VCaP (cell line): Measurements from ENCODE around the gene SLC35E2B.
"Not testable (repeated sequence)": the region's sequence is repeated elsewhere in the genome, so short reads cannot be mapped to it uniquely, and the experiment has no call there.

Source experiments
- H3K27ac ChIP-seq: fragments of 450-650 bp; 2 replicates; pipeline ENCODE4 v1.5.1; 2017
- CTCF ChIP-seq: fragments of 450-650 bp; conservative IDR thresholded peaks from 2 replicates; pipeline ENCODE4 v1.5.1; 2017; ENCODE audit warnings: mild to moderate bottlenecking, moderate library complexity

Gene SLC35E2B

DNA sequence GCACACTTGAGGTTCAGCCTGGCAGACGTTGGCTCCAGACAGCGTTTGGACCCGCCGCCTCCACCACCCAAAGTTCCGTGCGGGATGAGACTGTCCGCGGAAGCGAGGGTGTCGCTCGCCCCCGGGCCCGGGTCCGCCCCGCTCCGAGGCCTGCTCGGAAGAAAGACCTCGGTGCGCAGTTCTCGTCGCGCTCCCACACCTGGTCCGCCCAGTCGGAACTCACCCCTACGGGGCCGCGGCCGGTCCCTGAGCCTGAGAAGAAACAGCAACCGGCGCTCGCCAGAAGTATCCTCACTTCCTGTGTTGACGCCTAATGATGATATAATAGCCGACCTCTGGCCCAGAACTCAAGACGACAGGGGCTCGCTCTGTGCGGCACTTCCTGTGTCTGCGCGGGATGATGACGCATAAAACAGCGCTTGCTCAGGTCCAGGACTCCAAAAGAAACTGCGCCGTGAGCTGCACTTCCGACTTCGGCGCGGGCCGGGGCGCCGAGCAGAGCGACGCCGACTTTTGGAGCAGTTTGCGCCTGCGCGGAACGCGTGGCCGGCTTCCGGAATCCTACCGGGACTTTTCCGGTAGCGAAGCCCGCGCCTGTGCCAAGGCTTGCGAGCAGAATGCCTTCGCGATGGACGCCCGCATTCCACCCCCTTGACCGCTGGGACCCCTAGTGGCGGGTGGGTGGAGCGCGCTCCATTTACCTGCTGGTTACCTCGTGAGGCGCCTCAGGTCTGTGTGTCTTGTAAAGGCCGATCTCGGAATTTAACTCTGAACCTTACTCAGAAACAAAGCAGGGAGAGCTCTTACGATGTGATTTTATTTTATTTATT is 31.7 kb upstream of the SLC35E2B start, which contains the start of gene CDK11A:
Gene CDK11A, minus strand, starts transcription at position 323 of the 830 bp plus-strand sequence. CDS start 1,539 bp downstream, outside the sequence.
- peak within 1 kb of the TSS; percentile 81 for H3K27ac ChIP-seq
- peak; percentile 72 for TF ChIP-seq CTCF

GRCh38 chr1:1721201-1721600 is 28.6 kb upstream of the SLC35E2B start:
- TF ChIP-seq CTCF, result no peak
- peak overlapping the region; percentile 56 for H3K27ac ChIP-seq

DNA sequence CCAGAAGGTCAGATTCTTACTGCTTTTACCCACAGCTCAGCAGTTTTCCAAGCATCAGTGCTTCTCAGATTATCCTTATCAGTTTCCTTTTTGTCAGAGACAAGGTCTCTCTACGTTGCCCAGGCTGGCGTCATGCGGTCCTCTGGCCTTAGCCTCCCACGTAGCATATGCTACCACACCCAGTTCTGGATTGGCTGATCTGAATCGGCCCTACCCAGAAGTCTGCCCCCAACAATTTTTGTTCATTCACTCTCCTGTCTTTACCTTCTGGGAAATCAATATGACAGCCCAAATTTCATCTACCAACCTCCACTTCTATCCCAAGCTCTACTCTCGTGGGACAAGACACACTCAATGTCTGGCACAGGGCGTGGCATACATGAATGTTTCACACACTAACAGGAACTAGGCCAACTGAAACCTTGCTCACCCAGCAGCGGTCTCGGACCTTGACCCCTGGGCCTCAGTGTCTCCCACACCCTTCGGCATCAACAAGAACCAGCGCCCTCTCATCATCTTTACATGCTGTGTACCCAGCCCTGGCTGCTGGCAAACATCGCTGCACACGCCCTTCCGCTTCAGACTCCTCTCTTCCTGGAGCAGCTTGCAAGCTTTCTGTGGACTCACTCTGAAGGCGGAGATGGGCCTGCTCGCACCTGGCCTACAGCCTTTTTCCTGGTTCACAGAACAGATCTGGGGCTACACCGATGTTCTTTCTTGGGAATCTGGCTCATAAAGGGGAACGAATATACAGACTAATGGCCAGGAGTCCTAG is 22.7 kb upstream of the SLC35E2B start:
- H3K27ac ChIP-seq, result not testable (repeated sequence)

- not testable (repeated sequence) for H3K27ac ChIP-seq
These were observed 15.3 kb upstream of the SLC35E2B start for GRCh38 chr1:1707897-1708296.

- H3K27ac ChIP-seq, result not testable (repeated sequence)
These were observed 14.6 kb upstream of the SLC35E2B start for GRCh38 chr1:1707241-1707640.

GRCh38 chr1:1705623-1706022 is 13.0 kb upstream of the SLC35E2B start:
- not testable (repeated sequence) for H3K27ac ChIP-seq

DNA sequence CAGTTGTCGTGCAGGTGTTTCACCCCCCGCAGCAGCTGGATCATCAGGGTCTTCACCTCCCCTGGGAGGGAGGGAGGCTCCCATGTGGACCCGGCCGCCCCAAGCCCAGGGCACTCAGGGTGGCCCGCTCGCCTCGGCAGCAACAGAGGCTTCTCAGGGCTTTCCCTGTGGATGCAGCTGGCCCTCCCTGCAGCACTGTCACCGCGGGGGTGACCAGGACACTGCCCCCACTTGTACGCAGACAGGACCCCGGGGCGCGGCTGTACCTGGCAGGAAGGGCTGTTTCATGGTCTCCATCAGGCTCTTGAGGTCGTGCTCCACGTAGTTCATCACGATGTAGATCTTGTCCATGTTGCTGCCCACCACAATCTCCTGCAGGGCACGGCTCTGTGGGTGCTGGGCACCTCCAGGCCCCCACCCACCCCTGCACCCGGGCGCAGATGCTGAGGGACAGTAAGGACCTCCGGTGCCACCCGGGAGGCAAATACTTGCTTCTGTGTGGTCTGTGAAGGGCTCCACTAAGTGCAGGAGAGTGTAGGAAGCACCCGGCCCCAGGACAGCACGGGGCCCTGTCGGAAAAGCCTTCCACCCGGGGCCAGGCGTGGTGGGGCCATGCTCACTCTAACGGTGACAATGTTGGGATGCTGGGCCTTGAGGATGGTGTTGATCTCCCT is 11.8 kb upstream of the SLC35E2B start:
- H3K27ac ChIP-seq, result not testable (repeated sequence)

- no peak for TF ChIP-seq CTCF
- H3K27ac ChIP-seq, result no peak overlapping the region
These were observed 11.2 kb upstream of the SLC35E2B start for GRCh38 chr1:1703796-1704195.

GRCh38 chr1:1702506-1702905 is 9.9 kb upstream of the SLC35E2B start:
- not testable (repeated sequence) for H3K27ac ChIP-seq

- H3K27ac ChIP-seq, result not testable (repeated sequence)
These were observed 8.0 kb upstream of the SLC35E2B start for GRCh38 chr1:1700557-1700956.

DNA sequence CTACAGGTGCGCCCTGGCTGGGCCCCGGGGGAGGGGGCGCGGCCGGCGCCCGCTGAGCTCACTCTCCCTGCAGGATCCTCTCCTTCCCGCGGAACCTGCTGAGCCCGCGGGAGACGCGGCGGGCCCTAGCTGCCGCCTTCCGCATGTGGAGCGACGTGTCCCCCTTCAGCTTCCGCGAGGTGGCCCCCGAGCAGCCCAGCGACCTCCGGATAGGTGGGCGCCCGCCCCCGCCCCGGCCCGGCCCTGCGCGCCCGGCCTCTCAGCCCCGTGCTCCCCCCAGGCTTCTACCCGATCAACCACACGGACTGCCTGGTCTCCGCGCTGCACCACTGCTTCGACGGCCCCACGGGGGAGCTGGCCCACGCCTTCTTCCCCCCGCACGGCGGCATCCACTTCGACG is 7.5 kb upstream of the SLC35E2B start:
- not testable (repeated sequence) for H3K27ac ChIP-seq

DNA sequence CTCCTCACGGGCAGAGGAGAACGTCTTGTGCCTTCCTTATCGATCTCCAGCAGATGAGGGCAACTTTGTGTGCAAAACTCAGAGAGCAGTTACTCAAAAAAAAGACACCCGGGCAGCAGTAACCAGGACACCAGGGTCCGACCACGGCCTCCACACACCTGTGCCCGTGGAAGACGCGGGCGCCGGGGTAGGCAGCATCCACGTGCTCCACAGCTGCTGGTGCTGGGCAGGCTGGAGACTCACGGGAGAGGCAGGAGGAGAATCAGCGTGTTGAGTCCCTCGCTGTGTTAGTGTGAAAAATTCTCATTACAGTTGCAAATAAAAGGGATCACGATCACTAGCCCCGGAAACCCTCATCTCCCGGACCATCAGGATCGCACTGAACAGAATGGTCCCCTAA is 6.5 kb upstream of the SLC35E2B start:
- H3K27ac ChIP-seq, result not testable (repeated sequence)

GRCh38 chr1:1697358-1698183 is 5.0 kb upstream of the SLC35E2B start:
- H3K27ac ChIP-seq, result not testable (repeated sequence)

- not testable (repeated sequence) for H3K27ac ChIP-seq
These were observed 4.1 kb upstream of the SLC35E2B start for GRCh38 chr1:1696431-1697357.

- peak overlapping the region; percentile 60 for H3K27ac ChIP-seq
These were observed 276 bp downstream of the SLC35E2B start for GRCh38 chr1:1692324-1692713.

- not testable (repeated sequence) for H3K27ac ChIP-seq
These were observed 1.2 kb downstream of the SLC35E2B start for GRCh38 chr1:1691443-1691842.
